GM23338 (cell line): ENCODE data around the gene PID1. TPM values are rescaled to one million over a fixed set of nuclear protein-coding genes. Genes with fewer than 3 reads are reported as not detected.

Experiments used
- ATAC-seq: fragments of 200-7000 bp; cut with Tn5 transposase; 3 replicates; pipeline ENCODE4 v1.9.1; 2020
- DNase-seq: peaks from one replicate; pipeline ENCODE4 v3.0.0-alpha.2; 2015; ENCODE audit warnings: low spot score
- H2AFZ ChIP-seq: fragments of 200-600 bp; sonication (generic); 2 replicates; pipeline ENCODE4 v1.8.0; 2016; ENCODE audit warnings: antibody characterized with exemption, mild to moderate bottlenecking, moderate library complexity
- H3F3A ChIP-seq: fragments of 200-600 bp; sonication (generic); replicated peaks from 2 replicates; pipeline ENCODE4 v1.8.0; 2017; ENCODE audit warnings: antibody characterized with exemption, mixed run types, low read depth
- H3K27ac ChIP-seq: fragments of 200-600 bp; sonication (generic); 2 replicates; pipeline ENCODE4 v1.6.1; 2016; ENCODE audit warnings: low read depth
- H3K27me3 ChIP-seq: fragments of 200-600 bp; sonication (generic); 2 replicates; pipeline ENCODE4 v1.8.0; 2016; ENCODE audit warnings: mild to moderate bottlenecking, mixed run types, moderate library complexity; ENCODE audit not compliant: insufficient read depth
- H3K36me3 ChIP-seq: fragments of 200-600 bp; sonication (generic); 2 replicates; pipeline ENCODE4 v1.8.0; 2016; ENCODE audit warnings: mild to moderate bottlenecking; ENCODE audit not compliant: insufficient read depth
- H3K4me1 ChIP-seq: fragments of 200-600 bp; sonication (generic); 2 replicates; pipeline ENCODE4 v1.8.0; 2016; ENCODE audit warnings: mild to moderate bottlenecking, moderate library complexity; ENCODE audit not compliant: insufficient read depth
- H3K4me2 ChIP-seq: fragments of 200-600 bp; sonication (generic); 2 replicates; pipeline ENCODE4 v1.7.1; 2017; ENCODE audit warnings: mixed run types
- H3K4me3 ChIP-seq: fragments of 200-600 bp; sonication (generic); 2 replicates; pipeline ENCODE4 v1.6.1; 2016; ENCODE audit warnings: mixed run types
- H3K79me2 ChIP-seq: fragments of 200-600 bp; sonication (generic); replicated peaks from 2 replicates; pipeline ENCODE4 v1.8.0; 2017; ENCODE audit warnings: mild to moderate bottlenecking; ENCODE audit not compliant: insufficient read depth
- H3K9me2 ChIP-seq: fragments of 200-600 bp; sonication (generic); 2 replicates; pipeline ENCODE4 v1.8.0; 2017; ENCODE audit not compliant: insufficient read depth
- H4K20me1 ChIP-seq: fragments of 200-600 bp; sonication (generic); replicated peaks from 2 replicates; pipeline ENCODE4 v1.8.0; 2017; ENCODE audit warnings: mild to moderate bottlenecking; ENCODE audit not compliant: insufficient read depth
- H3K27ac Mint-ChIP-seq: 2 replicates; pipeline ENCODE4 v1.8.0; 2020; ENCODE audit warnings: inconsistent platforms, mild to moderate bottlenecking, moderate library complexity, mixed read lengths
- H3K27me3 Mint-ChIP-seq: 3 replicates; pipeline ENCODE4 v1.8.0; 2022; ENCODE audit warnings: low read depth, mild to moderate bottlenecking, moderate library complexity, mixed read lengths, inconsistent platforms; ENCODE audit not compliant: insufficient read depth, poor library complexity
- H3K36me3 Mint-ChIP-seq: 3 replicates; pipeline ENCODE4 v1.8.0; 2021; ENCODE audit warnings: low read depth, mild to moderate bottlenecking, inconsistent platforms, moderate library complexity, mixed read lengths
- H3K4me1 Mint-ChIP-seq: 3 replicates; pipeline ENCODE4 v1.8.0; 2020; ENCODE audit warnings: mild to moderate bottlenecking, inconsistent platforms, mixed read lengths
- H3K4me3 Mint-ChIP-seq: 3 replicates; pipeline ENCODE4 v1.8.0; 2021; ENCODE audit warnings: moderate library complexity, mild to moderate bottlenecking, inconsistent platforms, mixed read lengths
- H3K9me3 Mint-ChIP-seq: 3 replicates; pipeline ENCODE4 v1.8.0; 2020; ENCODE audit warnings: moderate library complexity, mild to moderate bottlenecking, inconsistent platforms, mixed read lengths
- EZH2 ChIP-seq: fragments of 200-600 bp; sonication (generic); IDR thresholded peaks from one replicate; pipeline ENCODE4 v1.8.0; 2017; ENCODE audit warnings: antibody characterized with exemption, mild to moderate bottlenecking, low read depth; ENCODE audit not compliant: unreplicated experiment
- EZH2phosphoT487 ChIP-seq: fragments of 200-600 bp; sonication (generic); IDR thresholded peaks from one replicate; pipeline ENCODE4 v1.8.1; 2018; ENCODE audit warnings: antibody characterized with exemption; ENCODE audit not compliant: unreplicated experiment
- NANOG ChIP-seq: IDR thresholded peaks from 2 replicates; pipeline ENCODE4 v1.6.1; 2016; ENCODE audit warnings: antibody characterized with exemption, borderline replicate concordance
- POLR2AphosphoS5 ChIP-seq: IDR thresholded peaks from 2 replicates; pipeline ENCODE4 v1.6.1; 2016; ENCODE audit warnings: antibody characterized with exemption, low read depth
- STAT1 ChIP-seq: IDR thresholded peaks from one replicate; pipeline ENCODE4 v1.6.1; 2016; ENCODE audit warnings: antibody characterized with exemption; ENCODE audit not compliant: unreplicated experiment
- ZNF331 ChIP-seq: fragments of 250-450 bp; sonication (Bioruptor Pico); IDR thresholded peaks from 2 replicates; pipeline ENCODE4 v1.5.0; 2020; ENCODE audit warnings: low read depth, mild to moderate bottlenecking, moderate library complexity
- ZNF462 ChIP-seq: fragments of 250-450 bp; sonication (Bioruptor Pico); IDR thresholded peaks from 2 replicates; pipeline ENCODE4 v1.5.0; 2020; ENCODE audit warnings: mild to moderate bottlenecking, moderate library complexity
- polyA plus RNA-seq: library from polyadenylated mRNA; unstranded; fragments of >200 nt; fragmentation: Nextera tagmentation; extraction: Ambion mirVana; gene quantifications from 2 replicates; pipeline ENCODE4 v1.2.1, GENCODE V29; 2016
- total RNA-seq: library from RNA; depleted of rRNA; stranded (reverse); fragments of >200 nt; shearing (Covaris generic); gene quantifications from 2 replicates; pipeline ENCODE4 v1.2.3, GENCODE V29; 2014
- TF ChIP-seq, protein P1 (sequence below), 2 experiments: fragments of 200-600 bp in 1 of 2; sonication (generic) in 1 of 2; conservative IDR thresholded peaks; 2 replicates each; pipeline versions ENCODE4 v1.5.1 to v1.6.1; 2016 to 2017; ENCODE audit warnings: antibody characterized with exemption in 2 of 2, low read depth in 2 of 2, mild to moderate bottlenecking in 2 of 2, moderate library complexity in 1 of 2

PID1 gene
- total and polyA plus RNA-seq, 2 experiments from 2014 or later = 1.7 to 2.4 TPM

GRCh38 chr2:229111744-229112143, 159.3 kb downstream of the PID1 start (continued):
- TF ChIP-seq ZNF462 (CRISPR knock-in tag) (no peak), ZNF331 (no peak), STAT1 (no peak), EZH2phosphoT487 (no peak), POLR2AphosphoS5 (no peak), EZH2 (no peak)
- TF ChIP-seq, protein P1, sequence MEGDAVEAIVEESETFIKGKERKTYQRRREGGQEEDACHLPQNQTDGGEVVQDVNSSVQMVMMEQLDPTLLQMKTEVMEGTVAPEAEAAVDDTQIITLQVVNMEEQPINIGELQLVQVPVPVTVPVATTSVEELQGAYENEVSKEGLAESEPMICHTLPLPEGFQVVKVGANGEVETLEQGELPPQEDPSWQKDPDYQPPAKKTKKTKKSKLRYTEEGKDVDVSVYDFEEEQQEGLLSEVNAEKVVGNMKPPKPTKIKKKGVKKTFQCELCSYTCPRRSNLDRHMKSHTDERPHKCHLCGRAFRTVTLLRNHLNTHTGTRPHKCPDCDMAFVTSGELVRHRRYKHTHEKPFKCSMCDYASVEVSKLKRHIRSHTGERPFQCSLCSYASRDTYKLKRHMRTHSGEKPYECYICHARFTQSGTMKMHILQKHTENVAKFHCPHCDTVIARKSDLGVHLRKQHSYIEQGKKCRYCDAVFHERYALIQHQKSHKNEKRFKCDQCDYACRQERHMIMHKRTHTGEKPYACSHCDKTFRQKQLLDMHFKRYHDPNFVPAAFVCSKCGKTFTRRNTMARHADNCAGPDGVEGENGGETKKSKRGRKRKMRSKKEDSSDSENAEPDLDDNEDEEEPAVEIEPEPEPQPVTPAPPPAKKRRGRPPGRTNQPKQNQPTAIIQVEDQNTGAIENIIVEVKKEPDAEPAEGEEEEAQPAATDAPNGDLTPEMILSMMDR (conservative IDR thresholded peaks at IDR 0.05; ENCODE audit: low read depth in 2 of 2) = no peak

GRCh38 chr2:229109195-229109594, 161.9 kb downstream of the PID1 start:
- DNase-seq = no peak

More at GRCh38 chr2:229109195-229109594, 161.9 kb downstream of the PID1 start:
- Mint-ChIP-seq H3K9me3 (no peaks in the 10 kb centered on the region), H3K27ac (no peak overlapping the region), H3K4me3 (no peak overlapping the region), H3K27me3 (peaks cover 2% of the 10 kb centered on the region), H3K4me1 (peaks cover 7% of the 10 kb centered on the region), H3K36me3 (no peaks in the 10 kb centered on the region)
- Histone ChIP-seq H3K4me2 (no peak overlapping the region), H2AFZ (no peak overlapping the region), H3K4me3 (no peak overlapping the region), H3F3A (no peaks in the 10 kb centered on the region), H3K36me3 (0 out of 2 replicates have a peak, but pooled peaks cover 3% of the 10 kb centered on the region), H4K20me1 (no peaks in the 10 kb centered on the region), H3K79me2 (no peaks in the 10 kb centered on the region), H3K4me1 (no peaks in the 10 kb centered on the region), H3K27ac (no peak overlapping the region), H3K27me3 (no peaks in the 10 kb centered on the region), H3K9me2 (0 out of 2 replicates have a peak, but pooled peaks cover 3% of the 10 kb centered on the region)
- no peak for TF ChIP-seq NANOG
- ATAC-seq = no peak
